NCI-H1436 treated with DMSO at 0.1 percent for 48 hours (cell line): ENCODE measurements around the gene BPIFB2.

Experiments used
- DNase-seq: peaks from one replicate; lab custom pipeline; 2025; lab: John Stamatoyannopoulos, UW

Gene BPIFB2

GRCh38 chr20:33022694-33023438 is 15.4 kb downstream of the BPIFB2 start:
- no peak for DNase-seq

GRCh38 chr20:33023439-33024242 is 16.1 kb downstream of the BPIFB2 start:
- no peak for DNase-seq

GRCh38 chr20:33024243-33024560 is 16.7 kb downstream of the BPIFB2 start:
- no peak for DNase-seq

GRCh38 chr20:33024609-33025317 is 17.3 kb downstream of the BPIFB2 start:
- no peak for DNase-seq

GRCh38 chr20:33025318-33025876 is 17.9 kb downstream of the BPIFB2 start:
- no peak for DNase-seq

- DNase-seq = no peak
These were observed 18.7 kb downstream of the BPIFB2 start for GRCh38 chr20:33026072-33026778.

- DNase-seq = no peak
These were observed 19.6 kb downstream of the BPIFB2 start for GRCh38 chr20:33026779-33027759.

GRCh38 chr20:33027769-33028751 is 20.6 kb downstream of the BPIFB2 start:
- no peak for DNase-seq

- DNase-seq = no peak
These were observed 21.4 kb downstream of the BPIFB2 start for GRCh38 chr20:33028875-33029274.

- DNase-seq = no peak
These were observed 22.6 kb downstream of the BPIFB2 start for GRCh38 chr20:33030076-33030475.

GRCh38 chr20:33030569-33030968 is 23.1 kb downstream of the BPIFB2 start:
- no peak for DNase-seq

- no peak for DNase-seq
These were observed 24.0 kb downstream of the BPIFB2 start, which contains the start of gene BPIFB6 for GRCh38 chr20:33031531-33031930. Gene BPIFB6, plus strand, starts transcription at chr20:33031648. Its CDS starts 0 bp downstream, at chr20:33031648.

- DNase-seq = no peak
These were observed 25.1 kb downstream of the BPIFB2 start for GRCh38 chr20:33032555-33032954.

GRCh38 chr20:33033381-33033780 is 25.9 kb downstream of the BPIFB2 start:
- DNase-seq = no peak

- no peak for DNase-seq
These were observed 26.6 kb downstream of the BPIFB2 start for GRCh38 chr20:33034115-33034514.

GRCh38 chr20:33034901-33035492 is 27.5 kb downstream of the BPIFB2 start:
- DNase-seq = no peak

GRCh38 chr20:33037456-33037855 is 30.0 kb downstream of the BPIFB2 start:
- DNase-seq = no peak

- no peak for DNase-seq
These were observed 30.7 kb downstream of the BPIFB2 start for GRCh38 chr20:33038243-33038642.

GRCh38 chr20:33042430-33042829 is 34.9 kb downstream of the BPIFB2 start:
- DNase-seq = no peak
